ENCODE data around the gene RASGRP1.

The RASGRP1 gene

DNA sequence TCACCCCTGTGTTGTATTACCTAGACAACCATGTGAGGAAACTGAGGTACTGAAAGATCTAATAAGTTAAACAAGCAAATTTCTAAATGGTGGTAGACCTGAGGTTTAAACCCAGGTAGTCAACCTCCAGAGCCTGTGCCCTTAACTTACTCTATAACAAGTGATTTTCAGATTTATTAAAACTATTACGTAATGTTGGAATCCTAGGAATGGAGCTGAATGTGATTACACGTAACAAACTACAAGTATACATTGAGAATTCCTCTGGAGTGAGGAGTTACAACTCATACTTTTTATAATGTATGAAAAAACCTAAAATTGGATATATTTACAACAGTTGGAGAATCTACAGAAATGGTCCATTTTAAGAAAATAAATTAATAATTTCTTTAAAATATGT lies 92.6 kb downstream of the RASGRP1 start:
- Histone ChIP-seq H3K4me1 (ENCODE audit: control insufficient read depth in 1 of 2, insufficient read depth in 2 of 2, low read length in 2 of 2) (no peaks in the 10 kb centered on the region), H3K23ac (ENCODE audit: low read length) (no peak overlapping the region), H4K12ac (ENCODE audit: low read depth, low read length) (no peak overlapping the region), H3K9ac (ENCODE audit: low read length) (no peak overlapping the region), H2BK120ac (ENCODE audit: insufficient read depth, low read length, poor library complexity) (no peak overlapping the region), H3K79me1 (ENCODE audit: low read length) (no peaks in the 10 kb centered on the region), H2BK5ac (ENCODE audit: low read depth, low read length, poor library complexity) (no peak overlapping the region), H3K27ac (ENCODE audit: low read depth, low read length) (no peak overlapping the region), H4K91ac (ENCODE audit: low read depth, low read length) (no peak overlapping the region), H3K14ac (ENCODE audit: low read length) (no peak overlapping the region), H3K36me3 (ENCODE audit: control insufficient read depth in 1 of 2, insufficient read depth in 2 of 2, low read length in 2 of 2) (peaks cover 0 to 11% of the 10 kb centered on the region in 2 experiments), H3K27me3 (ENCODE audit: insufficient read depth, low read length) (no peaks in the 10 kb centered on the region), H3K4ac (ENCODE audit: low read depth, low read length) (no peak overlapping the region), H2AFZ (ENCODE audit: insufficient read depth, low read length, poor library complexity) (no peak overlapping the region), H4K8ac (ENCODE audit: low read depth, low read length) (no peak overlapping the region), H2BK12ac (ENCODE audit: low read length) (no peak overlapping the region), H3K4me3 (ENCODE audit: low read depth, low read length) (no peak overlapping the region), H3K79me2 (ENCODE audit: control insufficient read depth, insufficient read depth, low read length, poor library complexity) (no peaks in the 10 kb centered on the region), H2AK5ac (ENCODE audit: low read length) (no peak overlapping the region), H3K9me3 (ENCODE audit: insufficient read depth, low read depth, low read length) (no peaks in the 10 kb centered on the region), H3K4me2 (ENCODE audit: low read length) (no peak overlapping the region), H3K18ac (ENCODE audit: low read length) (no peak overlapping the region)
- DNase-seq: peak in 1 of 2 donors; percentile 38
- no CpG with 5 or more reads among the region's 2 CpGs for WGBS (ENCODE audit: extremely low coverage, insufficient coverage, insufficient read length)

DNA sequence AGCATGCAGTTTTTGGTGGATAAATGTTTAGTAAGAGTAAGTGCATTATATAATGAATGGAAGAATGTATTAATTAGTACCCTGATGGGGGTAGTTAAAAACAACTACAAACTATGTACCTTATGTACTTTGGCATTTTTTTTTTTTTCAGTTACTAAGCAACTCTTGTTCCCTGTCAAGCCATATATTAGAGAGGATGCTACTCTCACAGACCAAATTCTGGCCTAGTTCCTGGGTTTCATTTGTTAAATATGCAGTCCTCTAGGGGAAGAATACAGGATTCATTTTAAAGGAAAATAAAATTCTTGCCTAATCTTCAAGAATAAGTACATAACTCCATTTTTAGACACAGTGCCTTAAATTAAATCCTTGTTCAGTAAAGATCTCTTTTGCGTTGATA lies 93.8 kb downstream of the RASGRP1 start:
- H2BK120ac ChIP-seq (ENCODE audit: insufficient read depth, low read length, poor library complexity): no peak overlapping the region
- no peak overlapping the region for H3K9ac ChIP-seq (ENCODE audit: low read length)
- H2BK12ac ChIP-seq (ENCODE audit: low read length): no peak overlapping the region
- no peaks in the 10 kb centered on the region for H3K4me1 ChIP-seq (ENCODE audit: control insufficient read depth in 1 of 2, insufficient read depth in 2 of 2, low read length in 2 of 2)
- no peaks in the 10 kb centered on the region for H3K79me2 ChIP-seq (ENCODE audit: control insufficient read depth, insufficient read depth, low read length, poor library complexity)
- H3K9me3 ChIP-seq (ENCODE audit: insufficient read depth, low read depth, low read length): no peaks in the 10 kb centered on the region
- H3K14ac ChIP-seq (ENCODE audit: low read length): no peak overlapping the region
- H3K4ac ChIP-seq (ENCODE audit: low read depth, low read length): no peak overlapping the region
- no peak overlapping the region for H2BK5ac ChIP-seq (ENCODE audit: low read depth, low read length, poor library complexity)
- no peak overlapping the region for H3K4me2 ChIP-seq (ENCODE audit: low read length)
- no peak overlapping the region for H3K27ac ChIP-seq (ENCODE audit: low read depth, low read length)
- no peak overlapping the region for H4K91ac ChIP-seq (ENCODE audit: low read depth, low read length)
- H3K79me1 ChIP-seq (ENCODE audit: low read length): no peaks in the 10 kb centered on the region
- H4K8ac ChIP-seq (ENCODE audit: low read depth, low read length): no peak overlapping the region
- no peak overlapping the region for H4K12ac ChIP-seq (ENCODE audit: low read depth, low read length)
- H3K18ac ChIP-seq (ENCODE audit: low read length): no peak overlapping the region
- peaks cover 0 to 7% of the 10 kb centered on the region in 2 experiments for H3K36me3 ChIP-seq (ENCODE audit: control insufficient read depth in 1 of 2, insufficient read depth in 2 of 2, low read length in 2 of 2)
- no peak overlapping the region for H2AFZ ChIP-seq (ENCODE audit: insufficient read depth, low read length, poor library complexity)
- no CpG with 5 or more reads among the region's 1 CpG for WGBS (ENCODE audit: extremely low coverage, insufficient coverage, insufficient read length)
- no peak overlapping the region for H2AK5ac ChIP-seq (ENCODE audit: low read length)
- H3K27me3 ChIP-seq (ENCODE audit: insufficient read depth, low read length): no peaks in the 10 kb centered on the region
- DNase-seq: peak in 1 of 2 donors; percentile 60
- no peak overlapping the region for H3K4me3 ChIP-seq (ENCODE audit: low read depth, low read length)
- no peak overlapping the region for H3K23ac ChIP-seq (ENCODE audit: low read length)

DNA sequence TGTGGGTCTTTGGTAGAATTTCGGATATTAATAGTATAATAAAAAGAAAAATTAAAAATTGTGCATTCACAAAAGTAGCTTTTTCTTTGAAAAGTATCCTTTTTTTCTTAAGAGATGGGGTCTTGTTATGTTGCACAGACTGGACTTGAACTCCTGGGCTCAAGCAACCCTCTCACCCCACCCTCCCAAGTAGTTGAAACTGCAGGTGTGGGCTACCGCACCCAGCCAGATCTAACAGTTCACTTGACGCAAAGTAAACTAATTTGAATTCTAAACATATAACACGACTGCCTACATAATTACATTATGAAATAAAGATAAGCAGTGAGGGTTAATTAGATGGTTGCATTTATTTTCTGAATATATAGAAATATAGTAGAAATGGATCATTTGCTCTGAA lies 99.9 kb downstream of the RASGRP1 start:
- Histone ChIP-seq H2AFZ (ENCODE audit: insufficient read depth, low read length, poor library complexity) (no peak overlapping the region), H3K4ac (ENCODE audit: low read depth, low read length) (no peak overlapping the region), H3K27me3 (ENCODE audit: insufficient read depth, low read length) (no peaks in the 10 kb centered on the region), H3K4me3 (ENCODE audit: low read depth, low read length) (no peak overlapping the region), H2AK5ac (ENCODE audit: low read length) (no peak overlapping the region), H4K8ac (ENCODE audit: low read depth, low read length) (no peak overlapping the region), H3K36me3 (ENCODE audit: control insufficient read depth in 1 of 2, insufficient read depth in 2 of 2, low read length in 2 of 2) (no peaks in the 10 kb centered on the region), H3K27ac (ENCODE audit: low read depth, low read length) (no peak overlapping the region), H2BK120ac (ENCODE audit: insufficient read depth, low read length, poor library complexity) (no peak overlapping the region), H3K18ac (ENCODE audit: low read length) (no peak overlapping the region), H3K4me2 (ENCODE audit: low read length) (no peak overlapping the region), H2BK12ac (ENCODE audit: low read length) (no peak overlapping the region), H3K14ac (ENCODE audit: low read length) (no peak overlapping the region), H3K9me3 (ENCODE audit: insufficient read depth, low read depth, low read length) (no peaks in the 10 kb centered on the region), H3K9ac (ENCODE audit: low read length) (no peak overlapping the region), H3K23ac (ENCODE audit: low read length) (no peak overlapping the region), H3K79me1 (ENCODE audit: low read length) (no peaks in the 10 kb centered on the region), H4K91ac (ENCODE audit: low read depth, low read length) (no peak overlapping the region), H3K4me1 (ENCODE audit: control insufficient read depth in 1 of 2, insufficient read depth in 2 of 2, low read length in 2 of 2) (no peaks in the 10 kb centered on the region), H2BK5ac (ENCODE audit: low read depth, low read length, poor library complexity) (no peak overlapping the region), H4K12ac (ENCODE audit: low read depth, low read length) (no peak overlapping the region), H3K79me2 (ENCODE audit: control insufficient read depth, insufficient read depth, low read length, poor library complexity) (peaks cover 2% of the 10 kb centered on the region)
- no CpG with 5 or more reads among the region's 4 CpGs for WGBS (ENCODE audit: extremely low coverage, insufficient coverage, insufficient read length)
- DNase-seq: no peak

DNA sequence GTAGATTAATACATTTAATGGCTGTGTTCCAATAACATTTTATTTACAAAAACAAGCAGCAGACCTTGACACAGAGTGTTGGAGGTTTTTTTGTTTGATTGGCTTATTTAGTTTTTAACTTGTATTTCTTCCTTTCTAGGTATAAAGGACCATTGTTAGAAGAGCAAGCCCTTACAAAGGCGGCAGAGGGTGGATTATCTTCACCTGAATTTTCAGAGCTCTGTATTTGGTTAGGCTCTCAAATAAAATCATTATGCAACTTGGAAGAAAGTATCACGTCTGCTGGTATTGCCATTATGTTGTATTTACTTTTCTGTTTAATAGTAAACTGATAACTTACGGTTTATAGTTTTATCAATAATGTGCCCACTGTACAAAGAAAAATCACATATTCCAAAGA lies 100.7 kb downstream of the RASGRP1 start:
- Histone ChIP-seq H3K9ac (ENCODE audit: low read length) (no peak overlapping the region), H2AK5ac (ENCODE audit: low read length) (no peak overlapping the region), H3K79me2 (ENCODE audit: control insufficient read depth, insufficient read depth, low read length, poor library complexity) (peaks cover 8% of the 10 kb centered on the region), H2AFZ (ENCODE audit: insufficient read depth, low read length, poor library complexity) (no peak overlapping the region), H2BK120ac (ENCODE audit: insufficient read depth, low read length, poor library complexity) (no peak overlapping the region), H3K23ac (ENCODE audit: low read length) (no peak overlapping the region), H3K4me1 (ENCODE audit: control insufficient read depth in 1 of 2, insufficient read depth in 2 of 2, low read length in 2 of 2) (peaks cover 4 to 6% of the 10 kb centered on the region in 2 experiments), H3K9me3 (ENCODE audit: insufficient read depth, low read depth, low read length) (no peaks in the 10 kb centered on the region), H4K12ac (ENCODE audit: low read depth, low read length) (no peak overlapping the region), H3K4me2 (ENCODE audit: low read length) (no peak overlapping the region), H3K79me1 (ENCODE audit: low read length) (no peaks in the 10 kb centered on the region), H3K27ac (ENCODE audit: low read depth, low read length) (no peak overlapping the region), H3K18ac (ENCODE audit: low read length) (no peak overlapping the region), H2BK12ac (ENCODE audit: low read length) (no peak overlapping the region), H4K91ac (ENCODE audit: low read depth, low read length) (no peak overlapping the region), H4K8ac (ENCODE audit: low read depth, low read length) (no peak overlapping the region), H3K36me3 (ENCODE audit: control insufficient read depth in 1 of 2, insufficient read depth in 2 of 2, low read length in 2 of 2) (peaks cover 2 to 3% of the 10 kb centered on the region in 2 experiments), H3K4me3 (ENCODE audit: low read depth, low read length) (no peak overlapping the region), H3K14ac (ENCODE audit: low read length) (no peak overlapping the region), H2BK5ac (ENCODE audit: low read depth, low read length, poor library complexity) (no peak overlapping the region), H3K27me3 (ENCODE audit: insufficient read depth, low read length) (no peaks in the 10 kb centered on the region), H3K4ac (ENCODE audit: low read depth, low read length) (no peak overlapping the region)
- DNase-seq: no peak
- WGBS (ENCODE audit: extremely low coverage, insufficient coverage, insufficient read length): no CpG with 5 or more reads among the region's 3 CpGs
